ENCODE measurements around the gene TRAPPC3.
A peak's percentile ranks its signal among the peaks of the same experiment; 100 is the strongest.
"Not testable (repeated sequence)": the region's sequence is repeated elsewhere in the genome, so short reads cannot be mapped to it uniquely, and the experiment has no call there.

The TRAPPC3 gene

DNA sequence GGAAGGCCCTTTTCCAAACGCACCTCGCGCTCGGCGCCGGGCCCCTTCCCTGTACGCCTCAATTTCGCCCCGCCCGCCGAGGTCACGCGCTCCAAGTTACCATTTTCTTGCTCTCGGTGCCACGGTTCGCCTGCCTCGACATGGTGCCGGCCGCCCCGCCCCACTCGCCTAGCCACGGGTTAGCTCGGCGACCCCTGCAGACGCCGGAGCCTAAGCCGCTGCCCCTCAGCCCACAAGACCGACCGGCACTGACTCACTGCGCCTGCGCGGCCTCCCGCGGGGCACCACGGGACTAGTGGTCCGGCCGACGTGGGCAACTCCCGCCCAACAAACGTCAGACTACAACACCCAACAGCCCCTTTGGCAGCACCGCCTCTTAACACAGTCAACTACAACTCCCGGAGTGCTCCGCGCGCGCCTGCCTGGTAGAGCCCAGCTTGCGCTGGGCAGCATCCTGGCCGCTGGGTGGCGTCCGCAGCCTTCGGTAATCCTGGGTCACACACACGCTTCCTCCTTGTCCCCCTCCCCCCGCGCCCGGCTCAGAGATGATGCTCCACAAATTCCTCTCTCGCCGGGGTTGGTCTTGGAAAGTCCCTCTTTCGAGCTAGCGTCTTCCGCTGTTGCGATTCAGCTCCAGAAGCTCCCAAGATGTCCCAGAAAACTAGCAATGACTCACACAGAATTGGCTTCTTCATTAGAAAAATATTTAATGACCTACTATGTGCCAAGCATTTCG is at the start of gene TRAPPC3:
Gene TRAPPC3 (minus strand): TSS at position 250 of the 736 bp plus-strand sequence. CDS start 108 bp downstream, at position 142.
- peak; percentile 99 for DNase-seq

DNA sequence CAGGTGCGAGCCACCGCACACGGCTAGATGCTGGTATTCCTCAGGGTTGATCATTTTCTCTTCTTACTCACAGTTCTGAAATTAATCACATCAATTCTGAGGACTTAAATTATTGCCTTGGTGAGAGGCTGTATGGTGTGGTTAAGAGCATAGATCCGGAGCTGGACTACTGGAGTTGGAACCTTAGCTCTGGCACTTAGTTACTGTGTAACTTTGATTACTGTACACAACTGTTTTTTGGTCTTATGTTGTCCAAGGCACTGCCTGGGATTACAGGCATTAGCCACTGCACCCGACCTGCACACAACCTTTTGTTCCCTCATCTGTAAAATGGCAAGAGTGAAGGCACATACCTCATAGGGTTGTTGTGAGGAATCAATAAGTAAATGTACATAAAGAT is 49.4 kb upstream of the TRAPPC3 start:
- DNase-seq: no peak

DNA sequence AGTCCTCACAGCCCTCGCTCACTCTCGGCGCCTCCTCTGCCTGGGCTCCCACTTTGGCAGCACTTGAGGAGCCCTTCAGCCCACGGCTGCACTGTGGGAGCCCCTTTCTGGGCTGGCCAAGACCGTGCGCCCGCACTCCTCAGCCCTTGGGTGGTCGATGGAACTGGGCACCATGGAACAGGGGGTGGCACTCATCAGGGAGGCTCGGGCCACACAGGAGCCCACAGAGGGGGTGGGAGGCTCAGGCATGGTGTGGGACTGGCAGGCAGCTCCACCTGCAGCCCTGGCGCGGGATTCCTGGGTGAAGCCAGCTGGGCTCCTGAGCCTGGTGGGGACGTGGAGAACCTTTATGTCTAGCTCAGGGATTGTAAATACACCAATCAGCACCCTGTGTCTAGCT is 47.5 kb upstream of the TRAPPC3 start:
- not testable (repeated sequence) for DNase-seq

DNA sequence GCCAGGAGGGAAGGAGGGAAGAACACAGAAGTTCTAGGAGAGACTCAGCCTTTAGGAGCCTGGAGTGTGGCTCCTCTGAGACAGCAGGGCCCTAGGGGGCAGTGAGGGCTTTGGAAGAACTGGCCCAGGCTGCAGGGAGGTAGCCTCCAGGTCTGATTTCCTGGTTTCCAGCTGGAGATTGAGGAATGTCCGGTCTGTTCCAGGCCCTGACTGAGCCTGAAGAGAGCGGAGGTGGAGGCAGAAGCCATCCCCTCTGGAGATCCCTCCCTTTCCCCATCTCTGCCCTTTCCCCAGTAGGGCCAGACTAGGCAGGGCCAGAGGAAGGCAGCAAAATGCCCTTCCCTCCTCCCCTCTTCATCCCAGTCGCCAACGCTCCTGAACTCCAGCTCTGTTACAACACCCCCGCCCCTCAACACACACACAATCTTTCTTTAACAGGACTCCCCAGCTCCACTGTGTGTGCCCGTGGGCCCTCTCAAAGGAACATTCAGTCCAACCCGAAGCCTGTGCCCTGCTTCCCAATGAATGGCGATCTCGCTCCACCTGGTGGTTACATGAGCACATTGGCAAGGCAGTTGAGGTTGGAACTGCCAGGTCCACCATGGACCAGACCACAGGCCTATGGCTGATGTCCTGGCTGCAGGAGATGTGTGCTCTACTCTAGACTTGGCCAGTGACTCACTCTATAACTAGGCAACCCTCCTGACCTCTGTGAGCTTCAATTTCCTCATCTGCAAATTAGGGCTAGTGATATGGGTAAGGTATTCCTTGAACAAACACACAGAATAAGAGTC is 38.7 kb upstream of the TRAPPC3 start:
- DNase-seq: peak; percentile 74

DNA sequence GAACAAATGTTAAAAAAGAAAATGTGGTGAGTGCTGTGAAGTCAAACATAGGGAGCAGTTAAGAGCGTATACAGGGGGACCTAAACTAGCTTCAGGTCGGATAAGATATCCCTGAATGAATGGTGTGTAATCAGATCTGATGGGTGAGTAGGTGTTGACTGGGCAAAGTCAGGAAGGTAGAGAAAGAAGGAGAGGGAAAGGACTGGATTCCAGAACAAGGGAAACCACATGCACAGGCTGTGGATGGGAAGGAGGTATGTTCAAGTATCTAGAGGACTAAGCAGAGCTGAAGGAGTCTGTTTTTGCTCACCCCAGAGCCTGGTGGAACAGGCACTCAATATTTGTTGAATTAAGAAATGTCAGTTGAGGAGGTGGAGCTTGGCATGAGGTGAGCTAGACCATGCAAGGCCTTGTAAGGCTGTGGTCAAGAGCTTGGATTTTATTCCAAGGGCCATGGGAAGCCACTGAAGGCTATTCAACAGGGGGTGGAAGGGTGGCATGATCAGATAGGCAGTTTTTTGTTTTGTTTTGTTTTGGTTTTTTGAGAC is 34.1 kb upstream of the TRAPPC3 start:
- DNase-seq: no peak

DNA sequence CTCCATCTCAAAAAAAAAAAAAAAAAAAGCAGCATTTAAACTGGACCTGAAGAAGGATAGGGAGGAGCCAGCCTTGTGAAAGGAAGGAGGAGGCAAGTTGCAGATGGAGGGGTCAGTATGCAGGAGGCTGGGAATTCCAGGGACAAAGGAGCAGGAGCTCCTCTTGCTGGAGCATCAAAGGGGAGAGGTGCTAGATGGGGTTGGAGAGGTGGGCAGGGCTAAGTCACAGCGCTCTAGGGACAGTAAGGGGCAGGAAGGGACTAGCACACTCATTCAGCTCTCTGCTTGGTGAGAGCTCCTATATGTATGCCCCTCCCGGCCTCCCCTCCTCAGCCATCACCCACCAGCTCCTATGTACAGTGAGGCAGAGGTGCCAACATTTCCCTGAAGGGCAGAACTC is 33.4 kb upstream of the TRAPPC3 start:
- no peak for DNase-seq

DNA sequence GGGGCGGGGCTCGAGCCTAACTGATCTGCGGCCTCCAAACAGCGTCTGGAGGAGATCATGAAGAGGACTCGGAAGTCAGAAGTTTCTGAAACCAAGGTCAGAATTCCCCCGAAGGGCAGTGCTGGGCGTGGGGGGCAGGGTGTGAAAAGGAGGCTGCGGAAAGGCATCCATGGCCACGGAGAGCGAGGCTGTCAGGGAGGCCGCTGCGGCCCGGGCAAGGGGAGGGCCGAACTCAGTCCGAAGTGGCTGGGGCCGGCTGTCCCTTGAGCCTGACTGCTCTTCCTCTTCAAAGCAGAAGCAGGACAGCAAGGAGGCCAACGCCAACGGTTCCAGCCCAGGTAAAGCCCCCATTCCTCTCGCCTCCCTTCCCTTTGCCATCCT is 29.9 kb upstream of the TRAPPC3 start:
- DNase-seq: no peak

DNA sequence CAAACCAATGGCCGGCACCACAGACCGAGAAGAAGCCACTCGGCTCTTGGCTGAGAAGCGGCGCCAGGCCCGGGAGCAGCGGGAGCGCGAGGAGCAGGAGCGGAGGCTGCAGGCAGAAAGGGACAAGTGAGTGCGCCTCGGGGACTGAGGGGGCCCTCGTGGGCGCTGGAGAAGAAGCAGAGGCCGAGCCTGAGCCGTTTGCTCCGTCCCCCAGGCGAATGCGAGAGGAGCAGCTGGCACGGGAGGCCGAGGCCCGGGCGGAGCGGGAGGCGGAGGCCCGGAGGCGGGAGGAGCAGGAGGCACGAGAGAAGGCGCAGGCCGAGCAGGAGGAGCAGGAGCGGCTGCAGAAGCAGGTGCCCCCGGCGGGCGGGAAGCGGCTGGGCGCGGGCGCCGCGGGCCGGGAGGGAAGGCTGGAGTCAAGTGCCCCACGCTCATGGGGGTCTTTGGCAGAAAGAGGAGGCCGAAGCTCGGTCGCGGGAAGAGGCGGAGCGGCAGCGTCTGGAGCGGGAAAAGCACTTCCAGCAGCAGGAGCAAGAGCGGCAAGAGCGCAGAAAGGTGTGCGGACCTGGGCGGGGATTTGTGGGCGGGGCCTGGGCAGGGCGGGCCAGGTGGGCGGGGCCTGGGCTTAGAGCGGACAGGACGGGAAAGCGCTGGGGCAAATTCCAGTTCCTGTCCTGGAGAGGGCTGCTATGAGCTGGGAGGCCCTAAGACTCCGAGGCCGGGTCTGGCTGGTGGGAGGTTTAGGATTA is 29.4 kb upstream of the TRAPPC3 start:
- DNase-seq: no peak

DNA sequence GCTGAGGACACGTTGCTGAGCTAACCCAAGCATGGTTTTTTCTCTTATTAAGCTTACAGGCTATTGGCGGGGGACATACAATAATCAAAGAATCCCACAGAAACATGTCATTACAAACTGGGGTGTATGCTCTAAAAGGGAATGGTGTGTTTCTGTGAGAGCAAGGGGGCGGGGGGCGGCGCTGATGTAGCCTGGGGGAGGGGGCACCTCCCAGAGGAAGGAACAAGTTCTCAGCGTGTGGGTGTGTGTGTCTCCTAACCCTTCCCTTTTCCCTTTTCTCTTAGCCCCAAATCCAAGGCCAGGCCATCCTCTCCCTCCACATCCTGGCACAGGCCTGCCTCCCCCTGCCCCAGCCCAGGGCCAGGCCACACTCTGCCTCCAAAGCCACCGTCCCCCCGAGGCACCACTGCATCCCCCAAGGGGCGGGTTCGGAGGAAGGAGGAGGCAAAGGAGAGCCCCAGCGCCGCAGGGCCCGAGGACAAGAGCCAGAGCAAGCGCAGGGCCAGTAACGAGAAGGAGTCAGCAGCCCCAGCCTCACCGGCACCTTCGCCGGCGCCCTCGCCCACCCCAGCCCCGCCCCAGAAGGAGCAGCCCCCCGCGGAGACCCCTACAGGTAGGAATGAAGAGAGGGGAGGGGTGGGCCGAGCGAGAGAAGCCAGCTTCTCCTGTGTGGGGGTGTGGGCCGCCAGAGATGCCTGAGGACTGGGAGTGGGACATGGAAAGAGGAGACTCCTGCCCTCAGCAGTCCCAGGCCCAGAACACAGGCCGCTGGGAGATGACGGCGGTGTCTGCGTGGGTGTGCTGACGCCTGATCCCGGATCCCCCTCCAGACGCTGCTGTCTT is 28.5 kb upstream of the TRAPPC3 start:
- DNase-seq: no peak

DNA sequence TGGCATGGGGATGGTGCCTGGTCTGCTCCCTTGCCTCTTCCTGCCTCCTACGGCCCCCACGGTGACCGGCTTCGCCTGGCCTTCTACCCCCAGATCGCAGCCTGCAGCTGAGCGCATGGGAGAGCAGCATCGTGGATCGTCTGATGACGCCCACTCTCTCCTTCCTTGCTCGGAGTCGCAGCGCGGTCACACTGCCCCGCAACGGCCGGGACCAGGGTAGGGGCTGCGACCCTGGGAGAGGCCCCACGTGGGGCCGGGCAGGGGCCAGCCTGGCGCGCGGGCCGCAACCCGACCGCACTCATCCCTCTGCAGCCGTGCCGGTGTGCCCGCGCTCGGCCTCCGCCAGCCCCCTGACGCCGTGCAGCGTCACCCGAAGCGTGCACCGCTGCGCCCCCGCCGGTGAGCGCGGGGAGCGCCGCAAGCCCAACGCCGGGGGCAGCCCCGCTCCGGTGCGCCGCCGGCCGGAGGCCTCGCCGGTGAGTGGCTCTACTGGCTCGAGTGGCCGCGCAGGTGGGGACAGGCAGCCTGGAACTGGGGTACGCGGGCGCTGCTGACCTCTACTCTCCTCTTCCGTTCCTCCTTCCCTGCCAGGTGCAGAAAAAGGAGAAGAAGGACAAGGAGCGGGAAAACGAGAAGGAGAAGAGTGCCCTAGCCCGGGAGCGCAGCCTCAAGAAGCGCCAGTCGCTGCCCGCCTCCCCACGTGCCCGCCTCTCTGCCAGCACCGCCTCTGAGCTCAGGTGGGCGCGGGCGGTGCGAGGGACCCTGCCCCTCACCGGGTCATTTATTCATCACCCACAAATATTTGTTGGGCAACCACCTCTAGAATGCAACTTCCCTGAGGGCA is 27.0 kb upstream of the TRAPPC3 start:
- DNase-seq: no peak

DNA sequence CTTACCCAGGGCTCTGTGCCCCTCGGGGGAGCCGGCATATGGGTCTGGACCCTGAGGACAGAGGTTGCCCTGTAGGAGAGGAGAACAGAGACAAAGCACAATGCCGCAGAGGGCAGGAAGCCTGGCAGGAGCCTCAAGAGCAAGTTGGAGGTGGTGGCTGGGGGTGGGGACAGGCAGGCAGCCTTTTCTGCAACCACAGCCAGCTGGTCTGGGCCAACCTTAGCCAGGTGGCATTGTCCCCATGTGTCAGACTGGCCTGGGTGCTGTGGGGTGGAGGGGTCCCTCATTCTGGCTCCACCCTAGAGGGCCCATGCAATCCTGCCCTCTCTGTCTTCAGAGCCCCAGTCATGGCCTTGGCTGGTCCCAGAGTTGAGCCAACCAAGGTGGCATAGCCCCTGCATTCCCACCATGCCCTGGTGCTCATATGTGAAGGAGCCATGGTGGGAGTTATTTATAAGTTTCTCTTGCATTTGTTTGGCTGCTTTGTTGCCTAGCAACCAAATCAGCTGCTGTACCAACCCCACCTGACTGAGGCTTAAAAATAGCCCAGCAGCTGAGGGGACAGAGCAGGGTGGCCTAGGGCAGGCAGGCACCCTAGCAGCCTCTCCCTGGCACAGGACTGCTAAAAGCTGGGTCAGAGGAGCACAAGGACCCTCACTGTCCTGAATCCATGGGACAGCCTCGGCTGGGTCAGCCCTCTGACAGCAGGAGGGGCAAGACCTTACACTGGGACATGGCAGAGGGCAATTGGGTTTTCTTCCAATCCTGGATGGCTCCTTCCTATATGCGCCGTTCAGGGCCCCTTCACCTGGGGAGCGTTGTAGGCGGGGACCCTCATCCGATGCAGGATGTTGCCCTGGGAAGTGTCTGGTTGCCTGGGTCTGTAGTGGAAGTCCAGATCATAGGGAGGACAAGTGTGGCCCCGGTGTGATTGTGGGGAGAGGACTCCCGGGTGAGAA is 26.1 kb upstream of the TRAPPC3 start:
- DNase-seq: no peak

DNA sequence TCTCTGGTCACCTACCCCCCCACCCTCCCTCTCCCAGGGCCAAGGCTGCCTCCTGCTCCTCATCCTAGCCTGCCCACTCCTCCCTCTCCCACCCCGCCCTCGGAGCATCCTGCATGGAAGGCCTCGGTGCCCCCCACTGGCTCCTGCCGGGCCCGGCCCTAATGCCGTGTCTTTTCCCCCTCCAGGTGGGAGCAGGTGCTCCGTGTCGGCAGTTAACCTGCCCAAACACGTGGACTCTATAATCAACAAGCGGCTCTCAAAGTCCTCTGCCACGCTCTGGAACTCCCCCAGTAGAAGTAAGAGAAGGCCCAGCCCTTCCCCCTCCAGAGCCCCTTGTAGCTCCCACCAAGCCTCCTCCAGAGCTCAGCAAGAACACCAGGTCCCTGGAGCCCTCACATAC is 25.4 kb upstream of the TRAPPC3 start:
- DNase-seq: no peak

DNA sequence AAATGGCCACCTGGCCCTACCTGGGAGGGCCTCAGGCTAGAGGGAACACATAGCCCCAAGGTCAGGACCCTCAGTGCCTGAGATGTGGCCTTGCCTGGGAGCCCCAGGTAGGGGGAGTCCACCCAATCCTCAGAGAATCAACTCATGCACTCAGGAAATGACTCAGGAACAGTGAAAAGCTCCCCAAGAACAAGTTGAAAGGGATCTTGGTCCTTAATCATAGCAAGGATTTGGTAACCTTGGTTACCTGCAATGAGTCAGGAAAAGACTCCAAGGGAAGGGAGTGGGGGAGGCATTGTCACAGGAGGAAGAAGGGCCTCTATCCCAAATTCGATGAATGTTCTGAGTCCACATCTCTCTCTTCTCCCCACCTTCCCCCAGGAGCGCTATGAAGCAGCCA is 23.7 kb upstream of the TRAPPC3 start:
- DNase-seq: no peak

DNA sequence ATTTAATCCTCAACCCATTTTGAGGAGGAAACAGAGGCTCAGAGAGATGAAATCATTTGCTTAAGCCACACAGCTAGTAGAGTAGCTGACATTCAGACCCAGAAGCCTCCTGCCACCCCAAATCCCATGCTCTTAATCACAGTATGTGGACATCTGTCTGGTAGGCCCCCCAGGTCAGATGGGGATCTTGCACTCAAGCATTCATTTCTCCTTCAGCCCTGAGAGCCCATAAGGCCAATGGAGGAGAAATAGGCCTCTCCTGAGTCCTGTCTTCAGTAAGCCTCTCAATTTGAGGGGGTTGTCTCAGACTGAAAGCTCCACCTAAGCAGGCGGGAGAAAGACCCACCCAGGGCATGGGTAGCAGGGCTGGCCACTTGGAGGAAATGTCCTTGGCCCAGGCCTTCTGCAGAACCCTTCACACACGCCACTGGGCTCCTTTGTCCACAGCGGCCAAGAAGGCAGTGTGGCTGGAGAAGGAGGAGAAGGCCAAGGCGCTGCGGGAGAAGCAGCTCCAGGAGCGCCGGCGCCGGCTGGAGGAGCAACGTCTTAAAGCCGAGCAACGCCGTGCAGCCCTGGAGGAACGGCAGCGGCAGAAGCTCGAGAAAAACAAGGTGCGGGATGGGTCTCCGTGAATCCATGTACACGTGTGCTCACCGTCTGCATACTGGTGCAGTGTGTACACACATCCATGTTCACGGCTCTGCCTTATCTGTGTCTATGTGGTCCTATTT is 22.9 kb upstream of the TRAPPC3 start:
- DNase-seq: no peak

DNA sequence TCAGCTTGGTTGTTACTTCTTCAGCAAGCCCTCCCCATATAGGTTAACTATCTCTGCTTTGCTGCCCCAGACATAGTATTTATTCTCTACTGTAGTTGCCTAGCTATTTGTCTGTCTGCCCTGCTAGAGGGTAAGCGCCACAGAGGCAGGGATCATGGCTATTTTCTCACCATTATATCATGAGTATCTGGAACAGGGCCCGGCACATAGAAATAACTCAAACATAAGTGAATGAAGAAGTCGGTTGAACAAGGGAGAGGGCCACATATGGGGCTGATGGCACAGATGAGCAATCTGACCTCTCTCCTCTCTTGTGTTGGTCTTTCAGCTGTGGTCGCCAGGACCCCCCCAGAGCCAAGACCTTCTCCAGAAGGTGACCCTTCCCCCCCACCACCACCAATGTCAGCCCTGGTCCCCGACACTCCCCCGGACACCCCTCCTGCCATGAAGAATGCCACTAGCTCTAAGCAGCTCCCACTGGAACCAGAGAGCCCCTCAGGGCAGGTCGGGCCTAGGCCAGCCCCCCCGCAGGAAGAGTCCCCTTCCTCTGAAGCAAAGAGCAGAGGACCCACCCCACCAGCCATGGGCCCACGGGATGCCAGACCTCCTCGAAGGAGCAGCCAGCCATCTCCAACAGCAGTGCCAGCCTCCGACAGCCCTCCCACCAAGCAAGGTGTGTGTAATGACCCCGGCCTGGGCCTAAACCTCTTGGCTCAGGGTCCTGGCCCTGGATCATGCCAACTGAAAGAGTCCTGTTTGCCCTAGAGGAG is 21.5 kb upstream of the TRAPPC3 start:
- no peak for DNase-seq

DNA sequence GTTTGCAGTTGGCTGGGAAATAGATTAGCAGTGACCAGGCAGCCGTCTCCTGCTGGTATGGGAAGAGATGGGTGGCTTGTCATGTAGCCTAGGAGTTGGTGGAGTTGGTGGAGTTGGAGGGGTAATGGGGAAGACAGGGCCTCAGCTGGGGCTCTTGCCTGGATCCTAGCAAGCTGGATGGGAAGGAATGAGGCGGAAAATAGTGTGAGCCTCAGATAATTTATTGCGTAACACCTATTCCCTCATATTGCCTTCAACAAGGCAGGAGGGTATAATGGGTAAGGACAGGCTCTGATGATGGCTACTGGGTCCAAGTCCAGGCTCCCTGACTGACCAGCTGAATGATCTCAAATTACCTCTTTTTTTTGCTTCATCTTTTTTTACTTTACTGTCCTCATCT is 19.2 kb upstream of the TRAPPC3 start:
- DNase-seq: no peak

DNA sequence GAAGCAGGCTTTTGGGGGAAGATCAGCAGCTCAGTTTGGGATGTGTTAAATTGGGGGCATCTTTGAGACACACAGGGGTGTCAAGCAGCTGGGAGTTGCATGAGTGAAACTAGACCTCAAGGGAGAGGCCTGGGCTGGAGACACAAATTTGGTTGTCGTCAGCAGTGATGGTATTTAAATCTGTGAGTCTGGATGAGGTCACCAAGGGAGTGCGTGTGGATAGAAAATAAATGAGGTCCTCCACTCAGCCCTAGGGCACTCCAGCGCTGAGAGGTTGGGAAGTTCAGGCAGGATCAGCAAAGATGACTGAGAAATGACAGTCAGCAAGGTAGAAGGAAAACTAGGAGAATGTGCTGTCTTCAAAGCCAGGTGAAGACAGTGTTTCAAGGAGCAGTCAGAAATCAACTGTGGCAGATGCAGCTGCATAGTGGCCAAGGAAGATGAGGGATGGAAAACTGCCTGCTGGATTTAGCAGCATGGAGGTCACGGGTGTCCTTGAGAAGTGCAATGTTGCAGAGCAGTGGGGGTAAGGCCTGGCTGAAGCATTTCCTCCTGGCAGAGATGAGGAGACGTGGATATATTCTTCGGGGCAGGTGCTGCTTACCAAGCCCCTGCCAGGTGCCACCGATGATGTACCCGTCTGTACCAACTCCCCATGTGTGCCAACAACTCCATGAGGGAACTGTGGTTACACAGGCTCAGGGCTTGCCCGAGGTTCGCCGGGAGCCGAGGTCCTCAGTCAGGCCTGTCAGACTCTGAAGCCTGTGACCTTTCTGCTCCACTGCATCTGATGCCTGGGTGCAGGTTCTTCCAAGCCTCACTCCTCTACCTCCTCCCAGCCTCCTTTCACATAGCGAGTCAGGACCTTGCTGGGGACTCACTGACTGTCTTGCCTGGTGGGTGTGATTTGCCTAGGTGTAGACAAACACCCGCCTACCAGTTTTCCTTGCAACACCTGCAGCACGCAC is 17.9 kb upstream of the TRAPPC3 start:
- DNase-seq: peak; percentile 60

Measured in T1000 (cell line).